ENCODE measurements around the gene SMARCA5.

GRCh38 chr4:143531788-143532491 lies 18.4 kb downstream of the SMARCA5 start:
- no peak for TF ChIP-seq POLR2AphosphoS5 (IDR thresholded peaks at IDR 0.05; ENCODE audit: low read depth, low read length)
- no peak for TF ChIP-seq TAF1 (IDR thresholded peaks at IDR 0.05; ENCODE audit: borderline replicate concordance, low read depth, low read length)
- no peak for TF ChIP-seq POLR2A (IDR thresholded peaks at IDR 0.05; ENCODE audit: low read depth, low read length)

Data from GM12892 (cell line).